ENCODE measurements around the gene SRCAP. TPM values are rescaled to one million over a fixed set of nuclear protein-coding genes. Genes with fewer than 3 reads are reported as not detected.

SRCAP gene
- polyA plus RNA-seq, 1 experiment, result 3.1 TPM

DNA sequence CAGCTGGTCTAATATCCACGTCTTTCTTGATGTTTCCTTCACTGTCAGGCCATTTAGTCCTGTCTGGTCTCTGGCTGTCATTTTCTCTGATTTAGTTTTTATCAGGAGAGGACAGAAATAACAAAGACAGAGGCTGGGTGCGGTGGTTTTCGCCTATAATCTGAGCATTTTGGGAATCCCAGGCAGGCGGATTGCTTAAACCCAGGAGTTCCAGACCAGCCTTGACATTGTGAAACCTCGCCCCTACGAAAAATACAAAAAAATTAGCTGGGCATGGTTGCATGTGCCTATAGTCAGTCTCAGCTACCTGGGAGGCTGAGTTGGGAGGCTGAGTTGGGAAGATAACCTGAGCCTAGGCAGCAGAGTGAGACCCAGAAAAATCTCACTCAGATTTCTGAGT lies 7.1 kb downstream of the SRCAP start:
- Histone ChIP-seq H3K9me3 (ENCODE audit: control insufficient read depth, insufficient read depth, low read length) (no peaks in the 10 kb centered on the region), H3K4me3 (ENCODE audit: low read depth, low read length) (no peak overlapping the region), H3K27ac (ENCODE audit: low read depth, low read length) (no peak overlapping the region), H3K27me3 (ENCODE audit: control insufficient read depth, insufficient read depth, low read length) (no peaks in the 10 kb centered on the region)
- TF ChIP-seq, protein P1, sequence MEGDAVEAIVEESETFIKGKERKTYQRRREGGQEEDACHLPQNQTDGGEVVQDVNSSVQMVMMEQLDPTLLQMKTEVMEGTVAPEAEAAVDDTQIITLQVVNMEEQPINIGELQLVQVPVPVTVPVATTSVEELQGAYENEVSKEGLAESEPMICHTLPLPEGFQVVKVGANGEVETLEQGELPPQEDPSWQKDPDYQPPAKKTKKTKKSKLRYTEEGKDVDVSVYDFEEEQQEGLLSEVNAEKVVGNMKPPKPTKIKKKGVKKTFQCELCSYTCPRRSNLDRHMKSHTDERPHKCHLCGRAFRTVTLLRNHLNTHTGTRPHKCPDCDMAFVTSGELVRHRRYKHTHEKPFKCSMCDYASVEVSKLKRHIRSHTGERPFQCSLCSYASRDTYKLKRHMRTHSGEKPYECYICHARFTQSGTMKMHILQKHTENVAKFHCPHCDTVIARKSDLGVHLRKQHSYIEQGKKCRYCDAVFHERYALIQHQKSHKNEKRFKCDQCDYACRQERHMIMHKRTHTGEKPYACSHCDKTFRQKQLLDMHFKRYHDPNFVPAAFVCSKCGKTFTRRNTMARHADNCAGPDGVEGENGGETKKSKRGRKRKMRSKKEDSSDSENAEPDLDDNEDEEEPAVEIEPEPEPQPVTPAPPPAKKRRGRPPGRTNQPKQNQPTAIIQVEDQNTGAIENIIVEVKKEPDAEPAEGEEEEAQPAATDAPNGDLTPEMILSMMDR (IDR thresholded peaks at IDR 0.05; ENCODE audit: low read depth, low read length), result no peak
- no peak for DNase-seq (ENCODE audit: low read depth, low spot score)
- ChIA-PET POLR2A (no interaction called here), CTCF (interaction anchor here (1.1 kb wide), 1 partner anchor 12 kb away, joined by 4 read pairs; no protein-coding TSS in a partner anchor)

DNA sequence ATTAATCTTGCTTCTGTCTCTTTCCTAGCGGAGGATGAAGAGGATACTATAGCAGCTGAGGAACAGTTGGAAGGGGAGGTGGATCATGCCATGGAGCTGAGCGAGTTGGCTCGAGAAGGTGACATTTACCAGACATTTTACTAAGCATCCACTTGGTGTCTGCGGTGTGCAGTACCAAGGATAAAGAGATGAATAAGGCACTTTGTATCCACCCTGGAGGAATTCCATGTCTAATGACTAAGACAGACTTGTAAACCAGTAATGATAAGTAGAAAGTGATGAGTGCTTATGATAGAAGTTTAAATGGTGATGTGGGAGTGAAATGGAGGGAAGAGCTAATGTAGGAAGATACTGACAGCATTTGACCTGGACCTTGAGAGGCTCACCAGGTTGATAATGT lies 12.0 kb downstream of the SRCAP start:
- Histone ChIP-seq H3K4me3 (ENCODE audit: low read depth, low read length) (no peak overlapping the region), H3K27me3 (ENCODE audit: control insufficient read depth, insufficient read depth, low read length) (no peaks in the 10 kb centered on the region), H3K27ac (ENCODE audit: low read depth, low read length) (no peak overlapping the region), H3K9me3 (ENCODE audit: control insufficient read depth, insufficient read depth, low read length) (no peaks in the 10 kb centered on the region)
- ChIA-PET POLR2A (no interaction called here), CTCF (interaction anchor here (1.1 kb wide), 1 partner anchor 37 kb away, joined by 3 read pairs; no protein-coding TSS in a partner anchor)
- TF ChIP-seq, protein P1 (IDR thresholded peaks at IDR 0.05; ENCODE audit: low read depth, low read length), result no peak
- no peak for DNase-seq (ENCODE audit: low read depth, low spot score)

DNA sequence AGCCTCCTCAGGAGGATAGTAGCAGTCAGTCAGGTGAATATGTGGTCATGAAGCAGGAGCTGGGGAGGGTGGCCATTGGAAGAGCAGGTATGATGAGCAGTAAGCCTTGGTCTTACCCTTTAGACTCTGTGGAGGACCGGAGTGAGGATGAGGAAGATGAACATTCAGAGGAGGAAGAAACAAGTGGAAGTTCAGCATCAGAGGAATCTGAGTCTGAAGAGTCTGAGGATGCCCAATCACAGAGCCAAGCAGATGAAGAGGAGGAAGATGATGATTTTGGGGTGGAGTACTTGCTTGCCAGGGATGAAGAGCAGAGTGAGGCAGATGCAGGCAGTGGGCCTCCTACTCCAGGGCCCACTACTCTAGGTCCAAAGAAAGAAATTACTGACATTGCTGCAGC lies 12.7 kb downstream of the SRCAP start:
- CTCF ChIA-PET, result interaction anchor here (1.1 kb wide), 1 partner anchor 36 kb away, joined by 3 read pairs; no protein-coding TSS in a partner anchor
- Histone ChIP-seq H3K27ac (ENCODE audit: low read depth, low read length) (no peak overlapping the region), H3K4me3 (ENCODE audit: low read depth, low read length) (no peak overlapping the region), H3K27me3 (ENCODE audit: control insufficient read depth, insufficient read depth, low read length) (no peaks in the 10 kb centered on the region), H3K9me3 (ENCODE audit: control insufficient read depth, insufficient read depth, low read length) (no peaks in the 10 kb centered on the region)
- POLR2A ChIA-PET, result no interaction called here
- TF ChIP-seq, protein P1 (IDR thresholded peaks at IDR 0.05; ENCODE audit: low read depth, low read length), result no peak
- no peak for DNase-seq (ENCODE audit: low read depth, low spot score)

DNA sequence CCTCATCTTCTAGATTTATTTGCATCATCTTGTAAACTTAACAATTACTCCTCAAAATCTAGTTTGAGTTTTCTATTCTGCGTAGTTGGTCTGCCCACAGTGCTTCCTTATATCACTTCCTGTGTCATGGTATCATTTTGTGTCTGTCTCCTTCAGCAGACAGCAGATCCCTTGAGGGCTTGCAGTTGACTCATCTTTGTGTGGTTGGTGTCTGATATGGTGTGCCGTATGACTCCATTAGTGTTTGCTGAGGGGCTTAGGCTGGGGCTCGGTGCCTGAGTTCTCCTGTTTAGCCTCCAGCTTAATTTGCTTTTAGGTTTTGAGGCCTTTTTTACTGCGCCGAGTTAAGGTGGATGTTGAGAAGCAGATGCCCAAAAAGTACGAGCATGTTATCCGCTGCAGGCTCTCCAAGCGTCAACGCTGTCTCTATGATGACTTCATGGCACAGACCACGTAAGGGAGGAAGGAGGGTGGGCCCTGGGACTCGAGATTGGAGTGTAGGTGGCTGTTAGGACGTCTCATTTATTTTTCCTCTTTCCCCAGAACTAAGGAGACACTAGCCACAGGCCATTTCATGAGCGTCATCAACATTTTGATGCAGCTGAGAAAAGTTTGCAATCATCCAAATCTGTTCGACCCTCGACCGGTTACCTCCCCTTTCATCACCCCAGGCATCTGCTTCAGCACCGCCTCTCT lies 16.9 kb downstream of the SRCAP start:
- Histone ChIP-seq H3K9me3 (ENCODE audit: control insufficient read depth, insufficient read depth, low read length) (no peaks in the 10 kb centered on the region), H3K27me3 (ENCODE audit: control insufficient read depth, insufficient read depth, low read length) (no peaks in the 10 kb centered on the region), H3K4me3 (ENCODE audit: low read depth, low read length) (no peak overlapping the region), H3K27ac (ENCODE audit: low read depth, low read length) (no peak overlapping the region)
- DNase-seq (ENCODE audit: low read depth, low spot score), result no peak
- ChIA-PET POLR2A (no interaction called here), CTCF (no interaction called here)
- TF ChIP-seq, protein P1 (IDR thresholded peaks at IDR 0.05; ENCODE audit: low read depth, low read length), result no peak

DNA sequence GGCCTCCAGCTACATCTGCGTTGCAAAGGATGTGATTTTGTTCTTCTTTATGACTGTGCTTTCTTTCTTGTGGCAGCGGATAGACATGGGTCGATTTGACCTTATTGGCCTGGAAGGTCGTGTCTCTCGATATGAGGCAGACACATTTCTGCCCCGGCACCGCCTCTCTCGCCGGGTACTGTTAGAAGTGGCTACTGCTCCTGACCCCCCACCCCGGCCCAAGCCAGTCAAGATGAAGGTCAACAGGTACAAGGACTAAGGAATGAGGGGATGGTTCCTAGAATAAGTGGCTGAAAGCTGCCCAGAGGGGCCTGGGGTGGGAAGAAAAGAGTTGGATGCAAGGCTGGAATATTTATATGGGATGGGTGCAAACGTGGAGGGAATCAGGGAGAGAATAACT lies 21.1 kb downstream of the SRCAP start:
- Histone ChIP-seq H3K4me3 (ENCODE audit: low read depth, low read length) (no peak overlapping the region), H3K27me3 (ENCODE audit: control insufficient read depth, insufficient read depth, low read length) (no peaks in the 10 kb centered on the region), H3K9me3 (ENCODE audit: control insufficient read depth, insufficient read depth, low read length) (no peaks in the 10 kb centered on the region), H3K27ac (ENCODE audit: low read depth, low read length) (no peak overlapping the region)
- ChIA-PET POLR2A (interaction anchor here (0.6 to 1.3 kb wide), 2 partner anchors 27 to 42 kb away, joined by 3 read pairs; partner anchors contain the start of gene CFAP119), CTCF (no interaction called here)
- TF ChIP-seq, protein P1 (IDR thresholded peaks at IDR 0.05; ENCODE audit: low read depth, low read length), result no peak
- DNase-seq (ENCODE audit: low read depth, low spot score), result no peak

Measured in AG04450 (cell line).